Breast epithelium (tissue), 3 donors: ENCODE results near the gene SRGAP2B.
"Not testable (repeated sequence)": the region's sequence is repeated elsewhere in the genome, so short reads cannot be mapped to it uniquely, and the experiment has no call there.

ENCODE experiments used
- CTCF ChIP-seq, 3 donors: fragments of 450-650 bp; IDR thresholded peaks; one replicate each; pipeline ENCODE4 v1.5.1; 2016 to 2017; ENCODE audit warnings: antibody characterized with exemption in 3 of 3, mild to moderate bottlenecking in 3 of 3, moderate library complexity in 3 of 3
- POLR2A ChIP-seq: fragments of 450-650 bp; IDR thresholded peaks from one replicate; pipeline ENCODE4 v1.6.1; 2016; ENCODE audit warnings: antibody characterized with exemption, mild to moderate bottlenecking, moderate library complexity

GRCh38 chr1:145021749-145022148, 73.4 kb downstream of the SRGAP2B start:
- not testable (repeated sequence) for TF ChIP-seq CTCF (IDR thresholded peaks at IDR 0.05); POLR2A
